Gastrocnemius medialis (tissue), 4 donors: ENCODE data around the gene NTN1. TPM values are rescaled to one million over a fixed set of nuclear protein-coding genes. Genes with fewer than 3 reads are reported as not detected.

ENCODE experiments used
- ATAC-seq, 2 donors: fragments of 150-250 bp; one replicate each; pipeline ENCODE4 v1.9.1; 2016
- DNase-seq, 2 donors: peaks; one replicate each; pipeline ENCODE4 v3.0.0-alpha.2; 2019
- H3K27ac ChIP-seq, 4 donors: fragments of 200-600 bp; sonication (generic); 1 replicate in 1 of 4; 2 replicates in 3 of 4; pipeline ENCODE4 v1.5.1; 2016 to 2018; ENCODE audit warnings: mild to moderate bottlenecking in 2 of 4, moderate library complexity in 1 of 4
- H3K27me3 ChIP-seq, 3 donors: fragments of 200-600 bp; sonication (generic) in 2 of 3; 1 replicate in 1 of 3; 2 replicates in 2 of 3; pipeline versions ENCODE4 v1.5.1 to v1.6.0; 2016 to 2019; ENCODE audit warnings: mild to moderate bottlenecking in 1 of 3, moderate library complexity in 1 of 3
- H3K36me3 ChIP-seq, 2 donors: fragments of 200-600 bp; sonication (generic) in 1 of 2; one replicate each; pipeline ENCODE4 v1.5.1; 2017 to 2018
- H3K4me1 ChIP-seq, 2 donors: fragments of 200-600 bp; sonication (generic) in 1 of 2; one replicate each; pipeline ENCODE4 v1.5.1; 2016 to 2017; ENCODE audit warnings: mild to moderate bottlenecking in 2 of 2
- H3K4me3 ChIP-seq, 4 donors: fragments of 200-600 bp; sonication (generic) in 3 of 4; 1 replicate in 1 of 4; 2 replicates in 3 of 4; pipeline ENCODE4 v1.5.1; 2016 to 2019; ENCODE audit warnings: mild to moderate bottlenecking in 2 of 4
- H3K9me3 ChIP-seq, 3 donors: fragments of 200-600 bp; sonication (generic) in 2 of 3; 1 replicate in 1 of 3; 2 replicates in 2 of 3; pipeline ENCODE4 v1.5.1; 2016 to 2019
- POLR2A ChIP-seq, 2 donors: fragments of 450-650 bp; IDR thresholded peaks; one replicate each; pipeline ENCODE4 v1.6.1; 2017; ENCODE audit warnings: antibody characterized with exemption in 2 of 2, mild to moderate bottlenecking in 2 of 2, moderate library complexity in 2 of 2
- in situ Hi-C, 4 donors: fragments of 200-750 bp; cut with MboI; loops; one replicate each; pipeline versions ENCODE4 v1.15.0 to v1.8.0; 2017; ENCODE audit warnings: low sequenced_read_pairs in 4 of 4
- intact Hi-C: fragments of 100-400 bp; cut with DNase I; formaldehyde crosslinking; loops from one replicate; pipeline ENCODE4 v1.15.1; 2023; ENCODE audit warnings: low total_unique reads
- total RNA-seq, 4 donors: library from RNA; depleted of rRNA; stranded (reverse); fragments of >200 nt; gene quantifications; one replicate each; pipeline versions ENCODE4 v1.1.0 to v1.2.3, GENCODE V29; 2016
- TF ChIP-seq, protein P1 (sequence below), 5 experiments: fragments of 450-650 bp in 3 of 5; fragments of 200-600 bp in 2 of 5; sonication (generic) in 2 of 5; IDR thresholded peaks in 4 of 5; conservative IDR thresholded peaks in 1 of 5; 1 replicate in 4 of 5; 2 replicates in 1 of 5; pipeline ENCODE4 v1.5.1; 2016 to 2019; ENCODE audit warnings: antibody characterized with exemption in 5 of 5, mild to moderate bottlenecking in 3 of 5, moderate library complexity in 3 of 5

The NTN1 gene
- total RNA-seq, 4 donors from 2014 or later = 0.76 to 4.1 (median 1.2) TPM

DNA sequence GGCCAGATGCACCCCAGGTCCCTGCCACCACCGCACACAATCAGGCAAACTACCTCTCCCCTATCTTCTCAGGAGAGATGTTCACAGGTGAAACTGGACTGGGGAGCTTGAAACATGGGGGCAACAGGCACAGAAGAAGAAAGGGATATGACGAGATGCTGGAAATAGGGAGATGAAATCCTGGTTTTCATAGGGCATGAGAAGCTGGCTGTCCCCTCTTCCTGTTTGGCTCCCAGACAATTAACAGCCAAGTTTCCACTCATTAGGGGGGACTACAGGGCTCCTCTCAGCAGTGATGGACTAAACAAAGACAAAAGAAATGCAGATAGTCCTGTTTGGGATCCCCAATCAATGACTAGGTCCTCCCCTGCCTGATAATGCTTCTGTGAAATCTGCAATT, 266.0 kb downstream of the NTN1 start:
- TF ChIP-seq POLR2A (IDR thresholded peaks at IDR 0.05) = no peak
- TF ChIP-seq, protein P1, sequence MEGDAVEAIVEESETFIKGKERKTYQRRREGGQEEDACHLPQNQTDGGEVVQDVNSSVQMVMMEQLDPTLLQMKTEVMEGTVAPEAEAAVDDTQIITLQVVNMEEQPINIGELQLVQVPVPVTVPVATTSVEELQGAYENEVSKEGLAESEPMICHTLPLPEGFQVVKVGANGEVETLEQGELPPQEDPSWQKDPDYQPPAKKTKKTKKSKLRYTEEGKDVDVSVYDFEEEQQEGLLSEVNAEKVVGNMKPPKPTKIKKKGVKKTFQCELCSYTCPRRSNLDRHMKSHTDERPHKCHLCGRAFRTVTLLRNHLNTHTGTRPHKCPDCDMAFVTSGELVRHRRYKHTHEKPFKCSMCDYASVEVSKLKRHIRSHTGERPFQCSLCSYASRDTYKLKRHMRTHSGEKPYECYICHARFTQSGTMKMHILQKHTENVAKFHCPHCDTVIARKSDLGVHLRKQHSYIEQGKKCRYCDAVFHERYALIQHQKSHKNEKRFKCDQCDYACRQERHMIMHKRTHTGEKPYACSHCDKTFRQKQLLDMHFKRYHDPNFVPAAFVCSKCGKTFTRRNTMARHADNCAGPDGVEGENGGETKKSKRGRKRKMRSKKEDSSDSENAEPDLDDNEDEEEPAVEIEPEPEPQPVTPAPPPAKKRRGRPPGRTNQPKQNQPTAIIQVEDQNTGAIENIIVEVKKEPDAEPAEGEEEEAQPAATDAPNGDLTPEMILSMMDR (IDR thresholded peaks at IDR 0.05 in 4 of 5, conservative IDR thresholded peaks at IDR 0.05 in 1 of 5) = no peak
- H3K4me1 ChIP-seq = peaks cover 3 to 6% of the 10 kb centered on the region in 2 donors
- ATAC-seq (no peak), DNase-seq (no peak)
- H3K36me3 ChIP-seq = no peaks in the 10 kb centered on the region
- no peak overlapping the region for H3K4me3 ChIP-seq
- in situ Hi-C loops (loop anchor here in 1 of 4 donors (25.0 kb wide), 1 partner anchor 300 kb away; no protein-coding TSS in a partner anchor), intact Hi-C loops (no loop called here)
- H3K27ac ChIP-seq = no peak overlapping the region
- no peaks in the 10 kb centered on the region for H3K27me3 ChIP-seq
- H3K9me3 ChIP-seq = no peaks in the 10 kb centered on the region

- in situ Hi-C loops = loop anchor here in 1 of 4 donors (25.0 kb wide), 1 partner anchor 303 kb away; no protein-coding TSS in a partner anchor
- Histone ChIP-seq H3K27me3 (no peaks in the 10 kb centered on the region), H3K36me3 (no peaks in the 10 kb centered on the region), H3K4me1 (peaks cover 0 to 13% of the 10 kb centered on the region in 2 donors), H3K27ac (no peak overlapping the region), H3K4me3 (no peak overlapping the region), H3K9me3 (no peaks in the 10 kb centered on the region)
- DNase-seq (no peak), ATAC-seq (no peak)
- TF ChIP-seq, protein P1 (IDR thresholded peaks at IDR 0.05 in 4 of 5, conservative IDR thresholded peaks at IDR 0.05 in 1 of 5) = no peak
- intact Hi-C loops = loop anchor here (10.0 kb wide), 3 partner anchors 175 to 295 kb away; no protein-coding TSS in a partner anchor
These were observed 268.9 kb downstream of the NTN1 start for GRCh38 chr17:9290226-9290613.

- ATAC-seq (peak; percentile 56 to 86), DNase-seq (peak in 1 of 2 donors; percentile 28)
- TF ChIP-seq POLR2A (IDR thresholded peaks at IDR 0.05) = no peak
- TF ChIP-seq, protein P1 (IDR thresholded peaks at IDR 0.05 in 4 of 5, conservative IDR thresholded peaks at IDR 0.05 in 1 of 5) = peak; percentile 41 to 77 (median 59)
- Histone ChIP-seq H3K27me3 (no peaks in the 10 kb centered on the region), H3K4me3 (no peak overlapping the region), H3K27ac (peak overlapping the region in 3 of 4 donors; percentile 11 to 62 (median 33)), H3K4me1 (peaks cover 0 to 13% of the 10 kb centered on the region in 2 donors), H3K36me3 (no peaks in the 10 kb centered on the region), H3K9me3 (no peaks in the 10 kb centered on the region)
- intact Hi-C loops = loop anchor here (2.0 to 10.0 kb wide), 4 partner anchors 49 to 297 kb away; no protein-coding TSS in a partner anchor
- in situ Hi-C loops = loop anchor here in 1 of 4 donors (25.0 kb wide), 1 partner anchor 305 kb away; no protein-coding TSS in a partner anchor
These were observed 270.7 kb downstream of the NTN1 start for GRCh38 chr17:9291912-9292560.

GRCh38 chr17:9292561-9292941, 271.2 kb downstream of the NTN1 start:
- in situ Hi-C loops = loop anchor here in 1 of 4 donors (25.0 kb wide), 1 partner anchor 305 kb away; no protein-coding TSS in a partner anchor
- H3K27ac ChIP-seq = peak overlapping the region in 3 of 4 donors; percentile 11 to 62 (median 33)
- peaks cover 0 to 13% of the 10 kb centered on the region in 2 donors for H3K4me1 ChIP-seq

More at GRCh38 chr17:9292561-9292941, 271.2 kb downstream of the NTN1 start:
- TF ChIP-seq, protein P1 (IDR thresholded peaks at IDR 0.05 in 4 of 5, conservative IDR thresholded peaks at IDR 0.05 in 1 of 5) = no peak
- TF ChIP-seq POLR2A (IDR thresholded peaks at IDR 0.05) = no peak
- H3K27me3 ChIP-seq = no peaks in the 10 kb centered on the region
- intact Hi-C loops = loop anchor here (2.0 to 10.0 kb wide), 4 partner anchors 50 to 298 kb away; no protein-coding TSS in a partner anchor
- H3K9me3 ChIP-seq = no peaks in the 10 kb centered on the region
- no peaks in the 10 kb centered on the region for H3K36me3 ChIP-seq
- ATAC-seq (peak; percentile 16 to 54), DNase-seq (no peak)
- no peak overlapping the region for H3K4me3 ChIP-seq

Other genes starting within 250 kb of the NTN1 start
- not detected for gene MFSD6L, start 222.1 kb upstream of the NTN1 start, total RNA-seq
- under 1 TPM in 3 of 4 donors, not detected in 1; 0.09 to 0.24 (median 0.16) TPM for gene PIK3R6, start 153.8 kb upstream of the NTN1 start, total RNA-seq
- gene PIK3R5, start 55.8 kb upstream of the NTN1 start, total RNA-seq = 1 to 10 TPM in 3 of 4 donors, under 1 TPM in 1; 0.63 to 5.9 (median 2.9) TPM